Left forelimb (tissue), 1 donor: Measurements from ENCODE around the gene KCNK16.

Experiments used
- DNase-seq: peaks from one replicate; pipeline ENCODE4 v3.0.0-alpha.2; 2018; ENCODE audit warnings: low spot score

The KCNK16 gene

DNA sequence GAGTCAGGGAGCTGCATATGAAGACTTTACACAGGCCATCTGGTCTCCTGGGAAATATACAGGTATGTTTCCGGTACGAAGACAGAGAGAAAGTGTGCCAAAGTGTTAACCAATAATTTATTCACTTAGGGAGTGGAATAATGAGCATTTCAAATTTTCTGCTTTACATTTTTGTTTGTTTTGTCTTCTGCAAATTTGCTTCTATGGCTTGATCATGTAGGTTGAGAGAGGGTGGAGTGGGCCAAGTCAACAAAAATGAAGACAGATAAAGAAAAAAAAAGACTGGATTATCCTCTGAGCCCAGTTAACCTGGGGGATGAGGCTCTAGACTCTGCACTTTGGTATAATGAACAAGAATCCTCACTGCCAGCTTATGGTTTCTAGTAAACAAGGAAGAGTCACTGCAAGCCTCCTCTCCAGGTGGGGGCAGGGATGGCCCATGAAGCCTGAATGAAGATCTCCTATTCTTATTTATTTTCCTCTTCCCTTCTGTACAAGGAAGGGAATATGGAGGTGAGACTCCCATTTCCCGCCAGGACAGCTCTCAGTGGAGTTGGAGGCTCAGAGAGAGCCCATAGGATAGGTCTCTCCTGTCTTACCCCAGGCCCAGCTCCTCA, 46.0 kb downstream of the KCNK16 start:
- no peak for DNase-seq

DNA sequence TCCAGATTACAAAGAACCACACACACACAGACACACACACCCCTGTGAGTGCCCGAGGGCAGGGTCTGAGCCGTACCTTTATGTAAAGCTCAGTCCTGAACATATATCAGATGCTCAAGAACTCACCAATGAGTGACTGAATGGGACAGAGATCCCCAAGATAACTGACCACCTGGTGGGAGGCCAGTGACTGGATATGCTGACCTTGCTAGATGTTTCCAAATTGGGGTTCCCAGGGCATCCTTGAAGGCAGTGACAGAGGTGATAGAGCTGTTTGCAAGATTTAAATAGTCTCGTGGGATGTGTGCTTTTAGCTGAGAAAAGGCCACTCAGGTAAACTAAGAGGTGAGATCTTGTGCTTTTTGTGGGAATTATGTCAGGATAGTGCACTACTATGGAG, 47.6 kb downstream of the KCNK16 start:
- DNase-seq: no peak

DNA sequence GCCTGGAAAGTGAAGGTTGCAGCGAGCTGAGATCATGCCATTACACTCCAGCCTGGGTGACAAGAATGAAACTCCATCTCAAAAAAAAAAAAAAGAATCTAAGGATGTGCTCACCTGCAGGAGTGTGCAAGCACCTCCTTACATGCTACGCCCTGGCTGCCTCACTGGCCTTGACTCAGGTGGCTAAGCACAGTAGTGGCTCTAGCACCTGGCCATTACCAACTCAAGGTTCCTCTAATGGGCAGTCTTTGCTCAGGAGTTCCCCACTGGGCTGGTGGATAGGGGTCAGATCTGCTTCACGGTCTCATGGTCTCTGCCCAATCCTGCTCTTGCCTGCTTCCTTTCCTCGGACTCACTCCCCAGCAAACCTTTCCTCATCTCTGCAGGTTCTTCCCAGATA, 48.0 kb downstream of the KCNK16 start:
- no peak for DNase-seq

DNA sequence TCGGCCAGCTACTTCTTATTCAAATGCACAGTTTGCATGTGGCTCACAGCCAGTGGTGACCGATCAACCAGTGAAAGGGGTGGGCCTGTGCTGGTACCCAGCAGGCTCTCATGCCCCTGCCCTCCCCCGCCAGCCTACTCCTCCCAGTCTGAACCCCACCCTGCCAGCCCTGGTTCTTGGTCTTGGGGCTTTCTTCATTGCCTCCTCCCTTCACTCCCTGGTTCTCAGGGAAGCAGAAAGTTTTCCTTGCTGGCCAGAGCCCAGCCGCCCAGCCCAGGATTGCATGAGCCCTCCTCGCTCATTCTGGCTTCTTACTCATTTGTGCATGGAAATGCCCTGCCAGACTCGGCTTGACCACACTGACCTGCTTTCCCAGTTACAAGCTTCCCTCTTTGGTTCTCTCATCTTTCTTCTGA, 49.1 kb downstream of the KCNK16 start:
- DNase-seq: no peak

DNA sequence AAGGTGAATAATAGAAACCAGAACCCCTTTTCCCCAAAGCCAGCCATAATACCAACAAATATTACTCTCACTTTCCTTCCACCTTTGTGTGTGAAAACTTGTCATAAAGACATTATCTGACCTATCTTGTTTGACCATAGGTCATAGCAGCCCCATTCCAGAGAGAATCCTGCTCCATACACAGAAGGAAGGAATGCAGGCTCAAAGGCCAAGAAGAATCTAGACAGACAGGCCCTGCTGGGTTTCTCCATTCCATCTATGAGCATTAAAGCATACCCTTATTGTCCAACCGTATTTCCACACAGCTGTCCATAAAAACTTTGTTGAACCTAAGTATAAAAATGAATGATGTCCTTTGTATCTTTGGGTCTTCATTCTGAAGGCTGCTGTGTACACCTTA, 52.5 kb downstream of the KCNK16 start:
- DNase-seq: no peak

DNA sequence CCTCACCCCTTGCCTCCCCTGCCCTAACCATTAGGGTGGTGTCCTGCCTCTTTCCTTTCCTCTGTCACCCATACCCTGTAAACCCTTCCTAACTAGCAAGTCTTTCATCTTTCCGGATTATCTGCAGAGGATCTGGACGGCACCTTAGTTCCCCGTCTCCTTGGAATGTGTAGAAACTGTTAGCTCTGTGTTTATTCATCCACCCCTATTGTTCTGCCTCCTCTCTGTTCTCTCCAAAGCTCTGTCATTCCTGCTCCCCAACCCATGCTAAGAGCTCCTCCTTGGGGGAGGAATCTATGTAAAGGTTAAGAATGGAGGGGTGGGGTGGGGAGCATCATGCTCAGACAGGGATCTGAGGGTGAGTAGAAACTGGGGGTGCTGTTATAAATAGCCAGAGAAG, 53.8 kb downstream of the KCNK16 start:
- DNase-seq: no peak

DNA sequence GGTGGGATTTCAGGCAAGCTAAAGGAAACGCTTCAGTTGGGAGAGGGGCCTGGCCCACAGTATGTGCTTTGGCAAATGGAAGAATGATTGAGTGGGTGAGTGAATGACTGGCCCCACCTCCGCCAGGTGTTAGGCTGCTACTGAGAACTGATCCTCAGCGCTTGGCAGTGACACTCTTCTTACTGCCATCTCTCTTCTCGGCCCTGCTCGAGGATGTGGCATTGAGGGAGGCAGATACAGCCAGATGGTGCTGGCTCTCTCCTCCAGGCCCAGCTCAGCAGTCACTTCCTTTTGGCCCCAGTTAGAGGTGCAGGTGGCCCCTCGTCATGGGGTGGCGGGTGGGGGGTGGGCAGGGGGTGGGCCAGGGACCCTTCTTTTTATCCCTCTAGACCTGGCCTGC, 54.3 kb downstream of the KCNK16 start:
- DNase-seq: no peak

DNA sequence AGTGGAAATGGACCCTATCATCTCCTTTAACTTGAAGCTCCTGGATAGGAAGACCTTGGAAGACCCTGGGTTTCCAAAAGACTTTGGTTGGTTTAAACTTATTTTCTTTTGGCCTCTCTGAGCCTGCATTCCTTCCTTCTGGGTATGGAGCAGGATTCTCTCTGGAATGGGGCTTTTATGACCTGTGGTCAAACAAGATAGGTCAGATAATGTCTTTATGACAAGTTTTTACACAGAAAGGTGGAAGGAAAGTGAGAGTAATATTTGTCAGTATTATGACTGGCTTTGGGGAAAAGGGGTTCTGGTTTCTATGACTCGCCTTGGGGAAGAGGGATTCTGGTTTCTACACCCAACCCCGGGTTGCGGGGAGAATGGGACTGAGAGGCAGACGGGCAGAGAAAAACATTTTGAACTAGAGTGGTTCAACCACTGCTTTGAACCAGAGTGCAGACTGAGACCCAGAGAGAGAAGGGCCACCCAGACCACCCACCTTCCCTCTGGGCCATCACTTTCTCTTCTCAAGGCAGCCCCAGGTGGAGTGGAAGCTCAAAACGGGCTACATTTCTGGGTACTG, 55.6 kb downstream of the KCNK16 start:
- DNase-seq: no peak

DNA sequence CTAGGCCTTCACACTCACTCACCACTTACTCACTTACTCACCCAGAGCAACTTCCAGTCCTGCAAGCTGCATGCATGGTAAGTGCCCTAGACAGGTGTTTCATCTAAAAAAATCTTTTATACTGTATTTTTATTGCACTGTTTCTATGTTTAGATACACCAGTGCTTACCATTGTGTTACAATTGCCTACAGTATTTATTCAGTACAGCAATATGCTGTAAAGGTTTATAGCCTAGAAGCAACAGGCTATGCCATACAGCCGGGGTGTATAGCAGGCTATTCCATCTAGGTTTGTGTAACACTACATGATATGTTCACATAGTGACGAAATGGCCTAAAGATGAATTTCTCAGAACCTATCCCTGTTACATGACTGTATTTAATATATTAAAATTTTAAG, 56.1 kb downstream of the KCNK16 start:
- DNase-seq: no peak
